C4-2B (cell line): Measurements from ENCODE around the gene TBC1D25.

Source experiments
- ZFX ChIP-seq: fragments of 450-650 bp; IDR thresholded peaks from 2 replicates; pipeline ENCODE4 v1.6.1; 2017
- TF ChIP-seq, protein P1 (sequence below): fragments of 450-650 bp; conservative IDR thresholded peaks from 2 replicates; pipeline ENCODE4 v1.5.1; 2017; ENCODE audit warnings: mild to moderate bottlenecking

DNA sequence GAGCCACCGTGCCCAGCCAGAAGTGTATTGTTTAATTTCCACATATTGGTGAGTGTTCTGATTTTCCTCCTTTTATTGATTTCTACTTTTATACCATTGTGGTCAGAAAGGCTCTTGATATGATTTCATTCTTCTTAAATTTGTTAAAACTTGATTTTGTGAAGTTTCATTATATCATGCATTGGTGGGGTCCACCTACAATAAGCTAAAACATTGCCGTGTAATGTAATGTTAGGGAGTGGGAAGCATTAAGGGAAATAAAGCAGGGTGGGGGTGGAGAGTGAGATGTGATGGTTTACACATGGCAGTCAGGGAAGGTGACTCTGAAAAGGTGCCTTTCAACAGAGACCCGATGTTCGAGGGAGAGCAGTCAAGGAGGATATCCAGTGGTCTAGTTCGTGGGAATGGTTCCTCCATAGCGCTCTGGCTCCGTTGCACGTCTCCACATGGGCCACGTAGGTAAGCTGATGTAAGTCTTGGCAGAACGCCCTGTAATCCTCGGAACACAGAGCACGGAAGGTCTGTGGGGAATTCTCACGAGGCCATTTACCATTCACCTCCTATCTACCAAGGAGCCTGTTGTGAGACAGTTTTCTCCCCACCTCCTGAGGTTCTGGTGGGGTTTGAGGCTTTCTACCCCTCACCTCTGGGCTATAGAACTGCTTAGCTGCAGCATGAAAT, 50.1 kb downstream of the TBC1D25 start:
- TF ChIP-seq, protein P1, sequence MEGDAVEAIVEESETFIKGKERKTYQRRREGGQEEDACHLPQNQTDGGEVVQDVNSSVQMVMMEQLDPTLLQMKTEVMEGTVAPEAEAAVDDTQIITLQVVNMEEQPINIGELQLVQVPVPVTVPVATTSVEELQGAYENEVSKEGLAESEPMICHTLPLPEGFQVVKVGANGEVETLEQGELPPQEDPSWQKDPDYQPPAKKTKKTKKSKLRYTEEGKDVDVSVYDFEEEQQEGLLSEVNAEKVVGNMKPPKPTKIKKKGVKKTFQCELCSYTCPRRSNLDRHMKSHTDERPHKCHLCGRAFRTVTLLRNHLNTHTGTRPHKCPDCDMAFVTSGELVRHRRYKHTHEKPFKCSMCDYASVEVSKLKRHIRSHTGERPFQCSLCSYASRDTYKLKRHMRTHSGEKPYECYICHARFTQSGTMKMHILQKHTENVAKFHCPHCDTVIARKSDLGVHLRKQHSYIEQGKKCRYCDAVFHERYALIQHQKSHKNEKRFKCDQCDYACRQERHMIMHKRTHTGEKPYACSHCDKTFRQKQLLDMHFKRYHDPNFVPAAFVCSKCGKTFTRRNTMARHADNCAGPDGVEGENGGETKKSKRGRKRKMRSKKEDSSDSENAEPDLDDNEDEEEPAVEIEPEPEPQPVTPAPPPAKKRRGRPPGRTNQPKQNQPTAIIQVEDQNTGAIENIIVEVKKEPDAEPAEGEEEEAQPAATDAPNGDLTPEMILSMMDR, result no peak
- TF ChIP-seq ZFX, result no peak
